HG03135 (cell line): ENCODE measurements around the gene DBNDD1.
"Not testable (repeated sequence)": the region's sequence is repeated elsewhere in the genome, so short reads cannot be mapped to it uniquely, and the experiment has no call there.

ENCODE experiments used
- ATAC-seq: cut with Tn5 transposase; IDR thresholded peaks from one replicate; pipeline ENCODE4 v1.9.1; 2021; ENCODE audit warnings: mild to moderate bottlenecking, moderate library complexity; ENCODE audit not compliant: unreplicated experiment

The DBNDD1 gene

DNA sequence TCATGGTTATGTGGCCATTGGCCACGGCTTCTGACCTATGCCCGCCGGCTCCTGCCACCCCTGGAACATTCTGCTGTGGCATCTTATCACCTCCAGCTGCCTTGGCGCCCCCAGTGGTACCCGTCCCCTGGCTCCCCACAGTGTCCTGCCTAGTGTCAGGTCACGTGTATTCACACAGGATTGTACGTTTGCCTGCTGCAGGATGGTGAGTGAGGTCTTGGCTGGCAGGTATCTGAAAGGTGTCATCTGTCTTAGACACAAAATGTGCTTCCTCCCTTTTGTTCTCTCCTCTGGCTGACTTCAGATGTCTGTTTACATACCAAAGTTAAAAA is 24.9 kb downstream of the DBNDD1 start:
- no peak for ATAC-seq

DNA sequence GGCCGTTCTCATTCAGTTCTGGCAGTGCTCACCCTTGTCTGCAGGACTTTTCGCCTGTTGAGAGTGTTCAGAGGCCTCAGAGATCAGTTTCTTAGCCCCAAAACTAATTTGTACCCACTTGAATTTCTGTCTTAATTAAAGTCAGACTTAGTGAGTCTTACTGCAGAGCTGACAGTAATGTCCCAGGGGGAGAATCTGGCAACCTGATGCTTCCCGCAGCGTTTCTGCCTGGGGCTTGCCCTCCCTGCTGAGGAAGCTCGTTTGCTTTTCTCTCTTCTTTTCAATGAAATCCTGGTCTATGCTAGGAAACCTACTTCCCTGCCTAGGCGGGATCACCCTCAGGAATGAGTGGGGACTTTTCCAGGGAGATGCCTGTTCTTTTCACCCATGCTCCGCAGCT is 25.3 kb downstream of the DBNDD1 start:
- no peak for ATAC-seq

GRCh38 chr16:89993377-89993776 is 25.9 kb downstream of the DBNDD1 start:
- no peak for ATAC-seq

GRCh38 chr16:89990799-89991198 is 28.5 kb downstream of the DBNDD1 start:
- no peak for ATAC-seq

GRCh38 chr16:89988951-89989350 is 30.3 kb downstream of the DBNDD1 start:
- ATAC-seq, result no peak

DNA sequence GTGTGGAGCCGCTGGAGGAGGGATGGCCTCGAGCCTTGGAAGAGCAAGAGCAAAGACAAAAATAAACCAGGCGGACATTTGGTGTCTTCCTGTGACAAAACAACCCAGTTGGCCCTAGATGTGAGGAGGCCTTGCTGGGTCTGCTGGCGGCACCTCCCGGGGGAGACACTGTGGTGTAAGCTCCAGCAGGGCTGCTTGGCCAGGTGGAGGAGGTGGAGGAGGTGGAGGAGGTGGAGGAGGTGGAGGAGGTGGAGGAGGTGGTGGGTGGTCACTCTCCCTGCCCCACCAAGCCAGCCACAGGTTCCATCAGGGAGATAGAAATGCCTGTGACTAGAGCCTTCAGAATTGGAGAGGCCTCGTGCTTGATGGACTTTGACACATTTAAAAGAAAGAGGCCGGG is 32.1 kb downstream of the DBNDD1 start:
- ATAC-seq, result no peak

GRCh38 chr16:89986600-89986999 is 32.7 kb downstream of the DBNDD1 start:
- no peak for ATAC-seq

- no peak for ATAC-seq
Observed at GRCh38 chr16:89985219-89985618, 34.0 kb downstream of the DBNDD1 start.

DNA sequence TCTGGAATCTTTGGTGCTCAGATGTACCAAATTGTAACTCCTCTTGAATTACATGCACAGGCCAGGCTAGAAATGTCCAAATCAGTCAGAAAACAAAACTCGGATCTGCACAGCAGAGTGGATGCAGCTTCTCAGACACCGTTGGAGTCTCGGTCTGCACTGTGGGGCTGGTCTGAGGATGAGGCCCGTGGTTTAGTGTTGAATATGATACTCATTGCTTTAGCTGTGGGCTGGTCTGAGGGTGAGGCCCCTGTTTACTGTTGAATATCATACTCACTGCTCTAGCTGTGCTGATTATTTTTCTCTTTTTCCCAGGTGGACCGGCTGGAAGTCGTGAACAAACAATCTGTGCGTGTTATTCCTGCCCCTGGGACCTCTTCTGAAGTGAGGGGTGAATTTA is 35.0 kb downstream of the DBNDD1 start:
- no peak for ATAC-seq

DNA sequence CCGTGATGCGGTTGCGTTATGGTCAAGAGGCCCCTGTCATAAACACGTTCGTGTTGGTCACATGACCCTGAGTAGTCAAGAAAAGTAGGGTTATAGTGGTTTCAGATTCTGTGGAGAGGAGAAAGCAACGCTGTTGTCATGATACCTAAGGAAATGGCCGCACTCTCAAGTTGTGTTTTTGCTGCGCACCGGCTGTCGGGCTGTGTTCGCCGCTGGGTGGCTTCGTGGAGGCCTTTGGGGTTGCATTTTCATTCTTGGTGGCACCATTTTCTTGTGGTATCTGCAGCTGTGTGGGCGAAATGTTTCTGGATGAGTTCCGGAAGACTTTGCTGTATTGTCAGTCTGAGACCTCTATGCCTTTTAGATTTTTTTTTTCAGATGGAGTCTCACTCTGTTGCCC is 35.7 kb downstream of the DBNDD1 start:
- no peak for ATAC-seq

- ATAC-seq, result no peak
Observed at GRCh38 chr16:89982318-89982717, 36.9 kb downstream of the DBNDD1 start.

DNA sequence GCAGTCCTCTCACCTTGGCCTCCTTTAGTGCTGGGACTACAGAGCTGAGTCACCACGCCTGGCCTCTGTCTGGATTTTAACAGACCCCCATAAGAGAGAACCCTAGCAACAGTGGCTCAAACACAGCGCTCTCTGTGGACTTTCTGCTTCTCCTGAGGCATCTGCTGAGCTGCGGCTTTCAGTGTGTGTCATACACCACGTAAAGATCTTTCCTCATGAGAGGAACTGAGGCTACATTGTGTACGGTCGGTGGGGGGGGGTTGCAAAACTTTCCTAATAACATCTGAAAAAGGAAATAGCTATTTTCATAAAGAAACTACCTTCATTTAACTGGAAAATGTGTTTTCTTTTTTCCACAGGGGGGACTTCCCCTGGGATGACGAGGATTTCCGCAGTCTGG is 37.8 kb downstream of the DBNDD1 start:
- ATAC-seq, result no peak

DNA sequence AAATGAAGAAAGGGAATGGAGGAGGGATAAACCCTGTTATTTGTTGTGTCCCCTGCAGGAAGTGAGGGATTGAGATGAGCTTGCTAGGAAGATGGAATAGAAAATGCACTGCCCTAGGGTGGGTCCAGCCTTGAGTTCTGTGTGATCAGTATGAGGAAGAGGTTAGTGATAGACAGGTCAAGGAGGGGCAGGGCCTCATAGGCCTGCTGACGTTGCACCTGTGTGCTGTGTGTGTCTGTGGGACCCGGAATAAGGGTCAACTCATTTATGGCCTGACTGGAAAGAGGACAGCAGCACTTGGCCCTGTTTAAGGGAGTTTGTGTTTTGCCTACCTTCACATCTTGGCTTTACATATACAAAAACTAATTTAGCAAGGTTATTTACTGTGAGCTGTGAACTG is 44.4 kb downstream of the DBNDD1 start:
- no peak for ATAC-seq

DNA sequence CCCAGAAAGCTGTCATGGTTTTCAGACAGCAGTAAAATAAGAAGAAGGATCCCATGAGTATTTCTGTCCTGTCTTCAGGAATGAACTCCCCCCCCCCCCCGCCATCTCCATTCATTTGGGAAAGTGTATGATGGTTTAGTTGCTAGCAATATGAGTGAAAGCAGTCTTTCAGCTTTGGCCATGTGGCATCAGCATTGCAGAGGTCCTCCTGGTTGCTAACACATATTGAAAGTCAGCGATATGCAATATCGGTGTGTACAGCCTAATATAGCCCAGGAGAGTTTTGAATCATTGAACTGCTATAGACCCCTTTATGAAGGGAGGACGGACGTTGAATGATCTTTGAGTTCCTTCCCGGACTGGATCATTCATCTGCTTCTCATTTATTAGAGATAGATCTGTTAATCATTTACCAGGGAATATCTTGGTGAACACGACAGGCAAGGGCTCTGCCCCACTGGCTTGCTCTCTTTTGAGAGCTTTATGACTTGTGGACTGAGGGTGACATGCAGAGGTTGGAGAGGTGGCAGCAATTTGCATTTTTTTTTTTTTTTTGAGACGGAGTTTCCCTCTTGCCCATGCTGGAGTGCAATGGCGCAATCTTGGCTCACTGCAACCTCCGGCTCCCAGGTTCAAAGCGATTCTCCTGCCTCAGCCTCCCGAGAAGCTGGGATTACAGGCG is 45.5 kb downstream of the DBNDD1 start:
- ATAC-seq, result no peak

DNA sequence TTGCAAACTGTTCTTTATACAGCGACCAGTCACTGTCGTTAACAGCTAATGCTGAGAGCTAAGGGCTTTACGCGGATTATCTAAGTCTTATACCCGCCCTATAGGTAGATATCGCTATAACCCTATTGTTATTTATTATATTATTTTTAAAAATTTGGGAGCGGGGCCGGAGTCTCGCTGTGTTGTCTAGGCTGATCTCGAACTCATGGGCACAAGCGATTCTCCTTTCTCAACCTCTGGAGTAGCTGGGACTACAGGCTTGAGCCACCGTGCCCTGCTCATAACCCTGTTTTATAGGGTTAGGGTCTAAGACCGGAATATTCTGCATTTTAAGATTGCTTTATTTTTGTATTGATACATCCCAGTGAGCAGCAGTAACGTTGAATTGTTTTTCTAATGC is 46.0 kb downstream of the DBNDD1 start:
- no peak for ATAC-seq

GRCh38 chr16:89972244-89973234 is 46.7 kb downstream of the DBNDD1 start:
- peak; percentile 82 for ATAC-seq

DNA sequence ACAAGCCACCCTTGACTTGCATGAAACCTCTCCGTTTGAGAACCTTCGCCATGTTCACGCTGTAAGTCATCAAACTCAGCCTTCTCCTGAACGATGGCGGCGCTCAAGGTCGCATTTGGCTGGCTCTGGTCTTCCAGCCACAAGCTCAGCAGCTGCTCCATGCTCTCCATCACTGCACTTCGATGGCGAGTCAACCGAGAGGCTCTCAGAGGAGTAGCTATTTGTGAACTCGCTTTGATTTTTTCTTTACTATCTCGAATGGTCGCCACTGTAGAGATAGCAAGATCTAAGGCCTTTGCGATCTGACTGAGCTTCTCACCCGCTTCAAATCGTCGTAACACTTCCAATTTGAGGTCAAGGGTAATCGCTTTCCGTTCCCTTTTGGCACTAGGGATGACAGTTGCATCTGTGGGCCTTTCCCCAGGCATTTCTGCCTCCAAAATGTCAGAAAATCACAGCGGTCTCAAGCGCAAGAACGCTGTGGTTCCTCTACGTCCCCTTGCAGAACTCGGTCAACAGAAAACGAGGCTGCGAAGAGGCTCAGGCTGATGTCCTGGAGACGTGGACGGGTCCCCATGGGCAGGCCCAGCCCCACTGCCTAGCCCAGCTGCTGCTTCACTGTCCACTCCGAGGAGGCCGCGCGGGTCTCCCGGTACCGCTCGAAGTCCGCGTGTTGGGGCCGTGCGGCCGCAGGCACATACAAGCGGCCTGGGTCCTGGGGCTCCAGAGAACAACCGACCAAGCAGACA is 47.6 kb downstream of the DBNDD1 start:
- peak; percentile 3 for ATAC-seq

GRCh38 chr16:89969741-89970410 is 49.4 kb downstream of the DBNDD1 start:
- ATAC-seq, result no peak

- not testable (repeated sequence) for ATAC-seq
Observed at GRCh38 chr16:89968074-89968473, 51.2 kb downstream of the DBNDD1 start.

DNA sequence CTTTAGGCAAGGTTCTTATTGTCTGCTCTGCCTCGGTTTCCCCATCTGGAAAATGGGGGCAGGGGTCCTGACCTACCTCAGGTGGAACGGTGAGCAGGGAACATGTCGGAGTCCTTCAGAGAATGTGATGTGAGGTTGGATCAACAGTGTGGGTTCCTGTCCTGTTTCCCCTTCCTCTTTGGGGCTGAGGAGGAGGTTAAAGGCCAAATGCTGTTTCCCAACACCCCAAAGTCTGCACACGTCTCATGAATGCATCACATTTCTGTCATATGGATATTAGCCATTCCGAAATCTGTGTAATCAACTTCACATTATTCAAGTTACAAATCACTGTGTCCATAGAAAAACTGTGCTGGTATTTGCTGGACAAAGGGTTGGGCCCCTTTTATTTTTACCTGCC is 51.8 kb downstream of the DBNDD1 start:
- not testable (repeated sequence) for ATAC-seq

- ATAC-seq, result no peak
Observed at GRCh38 chr16:89966756-89967155, 52.5 kb downstream of the DBNDD1 start.
